ENCODE results near the gene MEGF8.
A peak's percentile ranks its signal among the peaks of the same experiment; 100 is the strongest.

MEGF8 gene

DNA sequence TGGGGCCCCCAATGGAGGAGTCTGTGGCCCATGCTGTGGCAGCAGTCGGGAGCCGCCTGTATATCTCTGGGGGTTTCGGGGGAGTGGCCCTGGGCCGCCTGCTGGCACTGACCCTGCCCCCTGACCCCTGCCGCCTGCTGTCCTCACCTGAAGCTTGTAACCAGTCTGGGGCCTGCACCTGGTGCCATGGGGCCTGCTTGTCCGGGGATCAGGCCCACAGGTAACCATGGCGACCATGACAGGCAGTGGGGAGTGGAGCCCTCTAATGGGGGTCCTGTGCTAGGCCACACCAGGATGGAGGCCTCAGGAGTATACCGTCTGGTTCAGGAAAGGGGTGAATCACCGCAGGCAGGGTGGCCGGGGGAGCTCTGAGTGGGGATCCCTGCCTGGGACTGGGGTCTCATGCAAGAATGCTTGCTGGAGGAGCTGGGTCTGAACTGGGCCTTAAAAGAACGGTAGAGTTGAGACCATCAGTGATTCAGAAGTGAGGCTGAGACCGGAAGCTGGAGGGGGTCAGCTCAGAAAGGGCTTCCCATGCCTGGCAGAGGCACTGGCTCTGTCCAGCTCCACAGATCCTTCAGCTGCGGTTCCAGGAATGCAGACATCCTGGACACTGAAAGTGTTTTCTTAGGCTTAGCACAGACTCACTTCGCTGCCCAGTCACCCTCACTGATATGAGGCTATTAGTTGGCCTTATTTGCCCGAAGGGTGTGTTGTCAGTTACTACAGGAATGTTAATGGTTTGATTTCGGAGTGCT is 35.5 kb downstream of the MEGF8 start:
- no peak for DNase-seq

GRCh38 chr19:42361545-42361910 is 36.1 kb downstream of the MEGF8 start:
- no peak for DNase-seq

GRCh38 chr19:42362342-42362741 is 36.9 kb downstream of the MEGF8 start:
- no peak for DNase-seq

GRCh38 chr19:42362891-42363440 is 37.5 kb downstream of the MEGF8 start:
- DNase-seq = no peak

DNA sequence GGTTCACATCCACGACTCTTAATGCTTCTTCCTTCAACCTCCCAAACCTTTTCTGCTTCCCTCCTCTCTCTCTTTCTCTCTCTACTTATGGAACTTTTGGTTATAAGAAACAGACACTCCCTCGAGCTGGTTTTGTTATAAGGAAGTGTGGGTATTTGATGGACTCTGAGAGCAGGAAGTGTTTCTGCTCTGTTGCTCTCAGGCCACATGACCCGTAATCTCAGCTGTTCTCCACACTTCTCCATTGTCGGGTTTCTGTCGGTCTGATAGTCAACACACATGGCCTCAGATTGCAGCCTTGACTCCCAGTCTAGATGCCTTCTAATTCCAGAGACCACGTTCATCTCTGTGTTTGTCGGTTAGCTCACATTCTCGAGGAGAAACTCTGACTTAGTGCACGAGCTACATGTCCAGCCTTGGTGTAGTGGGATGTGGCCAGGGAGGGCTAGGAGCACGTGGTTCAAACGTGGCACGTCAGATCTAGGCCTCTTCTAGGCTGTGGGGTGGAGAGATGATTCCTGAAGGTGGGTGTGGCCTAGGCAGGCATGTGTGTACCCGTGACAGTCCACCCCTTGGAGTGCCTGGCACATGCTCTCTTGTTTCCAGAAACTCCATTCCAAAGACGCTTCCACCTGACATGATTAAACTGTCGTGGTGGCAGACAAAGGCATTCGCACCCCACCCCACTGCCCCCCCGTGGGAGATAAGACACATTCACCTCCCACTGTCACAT is 38.3 kb downstream of the MEGF8 start:
- DNase-seq = no peak

- DNase-seq = no peak
Observed at GRCh38 chr19:42366673-42367072, 41.2 kb downstream of the MEGF8 start.

DNA sequence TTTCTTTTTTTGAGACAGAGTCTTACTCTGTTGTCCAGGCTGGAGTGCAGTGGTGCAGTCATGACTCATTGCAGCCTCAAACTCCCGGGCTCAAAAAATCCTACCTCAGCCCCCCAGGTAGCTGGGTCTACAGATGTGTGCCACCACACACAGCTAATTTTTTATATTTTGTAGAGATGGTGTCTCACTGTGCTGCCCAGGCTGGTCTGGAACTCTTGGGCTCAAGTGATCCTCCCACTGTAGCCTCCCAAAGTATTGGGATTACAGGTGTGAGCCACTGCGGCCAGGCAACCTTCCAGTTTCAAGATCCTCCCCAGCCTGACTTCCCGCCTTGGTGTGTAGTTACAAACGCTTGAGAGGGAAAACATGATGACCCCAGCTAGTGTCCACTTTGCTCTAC is 42.5 kb downstream of the MEGF8 start:
- DNase-seq = no peak

DNA sequence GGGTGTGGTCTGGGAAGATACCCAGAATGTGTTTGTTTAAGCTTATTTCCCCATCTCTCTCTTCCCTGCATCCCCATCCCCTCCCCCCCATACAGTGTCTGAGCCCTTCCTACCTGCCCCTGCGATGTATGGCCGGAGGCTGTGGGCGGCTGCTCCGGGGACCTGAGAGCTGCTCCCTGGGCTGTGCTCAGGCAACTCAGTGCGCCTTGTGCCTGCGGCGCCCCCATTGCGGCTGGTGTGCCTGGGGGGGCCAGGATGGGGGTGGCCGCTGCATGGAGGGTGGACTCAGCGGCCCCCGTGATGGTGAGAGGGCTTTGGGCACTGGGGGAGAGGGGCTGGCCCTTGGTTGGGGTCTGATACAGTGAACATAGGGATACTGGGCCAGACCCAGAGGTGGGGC is 42.9 kb downstream of the MEGF8 start:
- no peak for DNase-seq

DNA sequence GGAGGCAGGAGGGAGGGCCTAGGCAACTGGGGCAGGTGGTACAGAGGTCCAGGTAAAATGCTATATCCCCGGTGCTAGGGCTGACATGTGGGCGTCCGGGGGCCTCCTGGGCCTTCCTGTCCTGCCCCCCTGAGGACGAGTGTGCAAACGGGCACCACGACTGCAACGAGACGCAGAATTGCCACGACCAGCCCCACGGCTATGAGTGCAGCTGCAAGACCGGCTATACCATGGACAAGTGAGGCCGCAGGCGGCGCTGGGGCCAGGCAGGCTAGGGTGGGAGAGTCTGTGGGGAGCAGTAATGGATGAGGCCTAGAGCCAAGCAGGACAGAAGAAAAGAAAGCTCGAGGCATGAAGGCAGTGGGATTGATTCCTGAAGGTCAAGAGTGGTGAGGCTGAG is 43.3 kb downstream of the MEGF8 start:
- DNase-seq = no peak

GRCh38 chr19:42369433-42370067 is 44.1 kb downstream of the MEGF8 start:
- DNase-seq = no peak

GRCh38 chr19:42370068-42370520 is 44.7 kb downstream of the MEGF8 start:
- no peak for DNase-seq

- no peak for DNase-seq
Observed at GRCh38 chr19:42370626-42371175, 45.3 kb downstream of the MEGF8 start.

DNA sequence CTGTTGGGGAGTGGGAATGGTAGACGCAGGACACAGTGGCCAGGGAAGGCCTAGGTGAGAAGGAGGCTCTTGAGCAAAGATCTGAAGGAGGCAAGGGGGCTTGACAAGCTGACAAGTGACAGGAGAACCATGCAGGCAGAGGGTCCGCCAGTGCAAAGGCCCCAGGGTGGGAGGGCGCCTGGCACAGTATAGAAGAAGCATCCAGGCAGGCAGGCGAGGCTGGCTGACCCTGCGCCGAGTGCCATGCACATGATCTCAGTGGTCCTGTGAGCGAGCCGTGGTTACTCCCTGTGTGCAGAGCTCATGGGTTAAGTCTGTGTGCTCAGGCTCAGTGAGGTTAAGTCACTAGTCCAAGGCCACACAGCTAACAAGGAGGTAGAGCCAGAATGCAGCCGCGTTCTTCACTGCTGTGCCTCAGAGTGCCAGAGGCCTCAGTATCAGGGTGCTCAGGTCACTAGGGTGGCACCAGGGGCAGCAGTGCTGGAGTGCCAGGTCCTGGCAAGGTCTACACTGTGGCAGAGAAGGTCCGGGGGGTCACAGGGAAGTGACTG is 49.5 kb downstream of the MEGF8 start:
- DNase-seq = no peak

GRCh38 chr19:42375415-42376176 is 50.2 kb downstream of the MEGF8 start:
- no peak for DNase-seq

GRCh38 chr19:42376177-42376555 is 50.7 kb downstream of the MEGF8 start:
- no peak for DNase-seq

GRCh38 chr19:42378225-42379215 is 53.1 kb downstream of the MEGF8 start:
- DNase-seq = no peak

DNA sequence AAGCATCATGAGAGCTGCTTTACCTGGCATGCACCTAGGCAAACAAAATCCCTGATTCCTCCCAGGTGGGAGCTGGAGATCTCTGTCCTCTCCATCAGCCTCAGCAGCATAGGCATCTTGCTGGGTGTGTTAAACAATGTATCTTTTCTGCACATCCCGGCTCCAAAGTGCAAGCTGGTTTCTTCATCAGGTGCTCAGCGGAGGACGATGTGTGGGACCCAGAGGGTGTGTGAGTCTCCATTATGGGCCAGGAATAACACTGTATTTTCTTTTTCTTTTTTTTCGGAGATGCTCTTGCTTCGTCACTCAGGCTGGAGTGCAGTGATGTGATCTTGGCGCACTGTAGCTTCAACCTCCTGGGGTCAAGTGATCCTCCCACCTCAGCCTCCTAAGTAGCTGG is 54.7 kb downstream of the MEGF8 start:
- DNase-seq = no peak

GRCh38 chr19:42386974-42387707 is 61.7 kb downstream of the MEGF8 start:
- DNase-seq = peak; percentile 22

- no peak for DNase-seq
Observed at GRCh38 chr19:42388851-42389489, 63.5 kb downstream of the MEGF8 start.

- no peak for DNase-seq
Observed at GRCh38 chr19:42389899-42390298, 64.5 kb downstream of the MEGF8 start, which contains the start of gene CNFN. TSS of gene CNFN (minus strand) at chr19:42390297. CDS start at chr19:42389037, 1,260 bp downstream.
